ENCODE results near the gene PFDN5.

GRCh38 chr12:53299101-53299453, 3.7 kb downstream of the PFDN5 start:
- no peak for TF ChIP-seq CTCF (conservative IDR thresholded peaks at IDR 0.05 in 1 of 2, IDR thresholded peaks at IDR 0.05 in 1 of 2; ENCODE audit: extremely low read depth in 1 of 2, insufficient read depth in 1 of 2, low read depth in 1 of 2, low read length in 2 of 2)
- TF ChIP-seq EZH2 (IDR thresholded peaks at IDR 0.05; ENCODE audit: borderline replicate concordance, low read length): no peak
